ENCODE results near the gene PSMC6. TPM values are rescaled to one million over a fixed set of nuclear protein-coding genes. Genes with fewer than 3 reads are reported as not detected.

PSMC6 gene
- total and polyA plus RNA-seq, 2 of the 13 experiments (the other 11 are each of a cell fraction or from before 2014, with no cell fraction given) = 90.0 to 210 TPM

GRCh38 chr14:52694761-52695480 lies 12.1 kb upstream of the PSMC6 start (continued):
- TF ChIP-seq NCOA2 (CRISPR knock-in tag; IDR thresholded peaks at IDR 0.05) = no peak
- TF ChIP-seq NR2F2 (IDR thresholded peaks at IDR 0.05; ENCODE audit: borderline replicate concordance, low read depth) = no peak
- no peak for TF ChIP-seq PCBP1 (IDR thresholded peaks at IDR 0.05; ENCODE audit: borderline replicate concordance, low read depth, low read length)
- TF ChIP-seq ZNF530 (CRISPR knock-in tag; IDR thresholded peaks at IDR 0.05; ENCODE audit: low read depth) = no peak
- no peak for TF ChIP-seq RAD21 (CRISPR knock-in tag; IDR thresholded peaks at IDR 0.05)
- TF ChIP-seq SIX4 (CRISPR knock-in tag; IDR thresholded peaks at IDR 0.05) = peak; percentile 8; the same call in 1 of the 2 replicates
- TF ChIP-seq MIER3 (CRISPR knock-in tag; IDR thresholded peaks at IDR 0.05; ENCODE audit: borderline replicate concordance) = no peak
- TF ChIP-seq CSRNP2 (CRISPR knock-in tag; conservative IDR thresholded peaks at IDR 0.05; ENCODE audit: low read depth) = no peak
- TF ChIP-seq ZNF468 (CRISPR knock-in tag; IDR thresholded peaks at IDR 0.05) = no peak
- no peak for TF ChIP-seq ERF (CRISPR knock-in tag; IDR thresholded peaks at IDR 0.05)
- no peak for TF ChIP-seq TOPORS (CRISPR knock-in tag; IDR thresholded peaks at IDR 0.05)
- TF ChIP-seq HOXA7 (CRISPR knock-in tag; IDR thresholded peaks at IDR 0.05) = no peak
- no peak for TF ChIP-seq ZNF672 (CRISPR knock-in tag; IDR thresholded peaks at IDR 0.05)
- peak; percentile 29; the same call in 1 of the 2 replicates for TF ChIP-seq ZGPAT (CRISPR knock-in tag; IDR thresholded peaks at IDR 0.05)
- no peak for TF ChIP-seq ZNF839 (CRISPR knock-in tag; IDR thresholded peaks at IDR 0.05; ENCODE audit: borderline replicate concordance)
- peak; percentile 61; the same call in 1 of the 2 replicates for TF ChIP-seq BRD4 (CRISPR knock-in tag; IDR thresholded peaks at IDR 0.05)
- TF ChIP-seq JARID2 (CRISPR knock-in tag; IDR thresholded peaks at IDR 0.05; ENCODE audit: insufficient replicate concordance) = no peak
- TF ChIP-seq POGZ (CRISPR knock-in tag; IDR thresholded peaks at IDR 0.05) = no peak
- no peak for TF ChIP-seq ZFP1 (CRISPR knock-in tag; IDR thresholded peaks at IDR 0.05)
- TF ChIP-seq ZFP90 (CRISPR knock-in tag; IDR thresholded peaks at IDR 0.05; ENCODE audit: borderline replicate concordance) = 0 out of 2 replicates have a peak, but pooled peaks have one; percentile 12
- TF ChIP-seq SIN3A (IDR thresholded peaks at IDR 0.05; ENCODE audit: borderline replicate concordance, low read depth, low read length) = no peak
- TF ChIP-seq MTERF4 (CRISPR knock-in tag; IDR thresholded peaks at IDR 0.05) = no peak
- TF ChIP-seq TBX2 (CRISPR knock-in tag; IDR thresholded peaks at IDR 0.05; ENCODE audit: borderline replicate concordance) = peak; percentile 73
- no peak for TF ChIP-seq RCOR2 (CRISPR knock-in tag; IDR thresholded peaks at IDR 0.05)
- no peak for TF ChIP-seq ZMYM2 (CRISPR knock-in tag; IDR thresholded peaks at IDR 0.05)

Measured in HepG2 (cell line).